EH (cell line): Measurements from ENCODE around the gene ADARB1.
A peak's percentile ranks its signal among the peaks of the same experiment; 100 is the strongest.
"Not testable (repeated sequence)": the region's sequence is repeated elsewhere in the genome, so short reads cannot be mapped to it uniquely, and the experiment has no call there.

Experiments
- DNase-seq: peaks from one replicate; pipeline ENCODE4 v3.0.0-alpha.2; 2015; ENCODE audit warnings: low read depth

The ADARB1 gene

GRCh38 chr21:45135122-45135521, 60.7 kb downstream of the ADARB1 start:
- DNase-seq, result no peak

- DNase-seq, result peak; percentile 33
Observed at GRCh38 chr21:45135868-45136267, 61.5 kb downstream of the ADARB1 start.

DNA sequence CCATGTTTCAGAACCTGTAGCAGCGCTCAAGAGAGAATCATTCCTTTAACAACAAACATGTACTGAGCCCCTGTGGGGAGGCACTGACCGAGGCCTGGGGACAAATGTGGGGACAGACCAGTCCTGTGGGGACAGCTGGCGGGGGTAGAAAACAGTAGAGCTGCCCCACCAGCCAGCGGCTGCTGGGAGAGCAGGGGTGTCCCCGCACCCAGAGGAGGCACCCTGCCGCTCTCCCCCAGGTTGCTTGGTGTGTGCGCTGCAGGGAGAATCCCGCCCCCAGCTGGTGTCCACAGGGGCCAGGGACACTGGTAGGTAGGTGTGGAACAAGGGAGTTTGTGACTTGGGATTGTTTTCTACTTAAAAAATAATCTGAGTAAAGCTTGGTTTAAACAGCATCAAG, 62.1 kb downstream of the ADARB1 start:
- no peak for DNase-seq

DNA sequence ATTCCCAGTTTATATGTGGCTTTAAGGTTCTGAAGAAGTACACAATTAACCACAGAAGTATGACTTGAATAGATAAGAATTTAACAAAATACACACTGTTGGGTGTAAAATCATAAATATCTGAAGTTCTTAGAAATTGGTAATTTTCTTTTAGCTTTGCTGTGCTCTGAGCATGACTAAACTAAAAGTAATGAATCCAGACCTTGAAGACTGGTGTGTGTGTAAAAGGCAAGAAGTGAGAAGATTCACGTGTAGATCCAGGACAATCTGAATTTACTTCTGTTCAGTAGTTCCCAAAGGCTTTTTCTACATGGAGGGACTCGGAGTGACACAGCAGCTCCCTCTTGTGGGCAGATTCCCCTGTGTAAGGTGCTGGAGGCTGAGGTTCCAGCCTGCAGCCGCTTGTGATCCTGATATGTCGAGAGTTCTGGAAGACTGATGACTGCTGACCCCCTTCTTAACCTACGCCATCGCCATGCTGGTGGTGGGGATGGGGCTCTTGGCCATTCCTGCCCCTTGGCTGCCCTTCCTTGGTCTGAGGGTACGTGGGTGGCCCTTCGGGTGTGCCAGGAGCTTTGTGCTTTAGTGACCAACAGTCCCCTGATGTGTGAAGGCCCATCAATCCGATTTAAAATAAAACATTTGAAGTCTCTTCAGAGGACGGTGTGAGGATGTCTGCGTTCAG, 62.7 kb downstream of the ADARB1 start:
- DNase-seq, result peak; percentile 88

GRCh38 chr21:45137612-45137937, 63.2 kb downstream of the ADARB1 start:
- DNase-seq, result no peak

- DNase-seq, result peak; percentile 66
Observed at GRCh38 chr21:45138199-45139002, 64.0 kb downstream of the ADARB1 start.

DNA sequence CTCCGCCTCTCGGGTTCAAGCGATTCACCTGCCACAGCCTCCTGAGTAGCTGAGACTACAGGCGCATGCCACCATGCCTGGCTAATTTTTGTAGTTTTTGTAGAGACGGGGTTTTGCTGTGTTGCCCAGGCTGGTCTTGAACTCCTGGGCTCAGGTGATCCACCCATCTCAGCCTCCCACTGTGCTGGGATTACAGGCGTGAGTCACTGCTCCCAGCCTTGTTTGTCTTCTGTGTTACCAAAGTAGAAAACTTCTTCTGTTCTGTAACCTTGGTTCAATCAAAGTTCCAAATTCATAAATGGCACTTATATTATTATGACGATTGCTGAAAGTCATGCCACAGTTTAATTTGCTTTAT, 64.6 kb downstream of the ADARB1 start:
- not testable (repeated sequence) for DNase-seq

DNA sequence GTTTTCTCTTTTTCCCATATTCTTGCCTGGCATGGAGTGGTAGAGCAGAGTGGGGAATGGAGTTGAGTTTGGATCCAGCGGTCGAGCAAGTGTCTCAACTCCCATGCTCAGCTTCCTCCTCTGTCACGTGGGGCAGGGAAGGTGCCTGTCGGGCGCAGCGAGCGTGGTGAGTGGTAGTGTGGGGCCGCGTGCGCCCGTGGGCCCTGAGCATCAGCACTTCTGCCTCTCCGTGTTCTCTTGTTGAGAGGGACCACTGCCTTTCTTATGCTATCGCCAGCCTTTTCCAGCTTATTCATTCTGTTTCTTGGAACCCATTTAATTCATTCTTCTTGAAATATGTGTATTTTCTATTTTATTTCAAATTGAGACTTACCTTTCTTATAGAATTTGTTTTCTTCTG, 65.1 kb downstream of the ADARB1 start:
- no peak for DNase-seq

DNA sequence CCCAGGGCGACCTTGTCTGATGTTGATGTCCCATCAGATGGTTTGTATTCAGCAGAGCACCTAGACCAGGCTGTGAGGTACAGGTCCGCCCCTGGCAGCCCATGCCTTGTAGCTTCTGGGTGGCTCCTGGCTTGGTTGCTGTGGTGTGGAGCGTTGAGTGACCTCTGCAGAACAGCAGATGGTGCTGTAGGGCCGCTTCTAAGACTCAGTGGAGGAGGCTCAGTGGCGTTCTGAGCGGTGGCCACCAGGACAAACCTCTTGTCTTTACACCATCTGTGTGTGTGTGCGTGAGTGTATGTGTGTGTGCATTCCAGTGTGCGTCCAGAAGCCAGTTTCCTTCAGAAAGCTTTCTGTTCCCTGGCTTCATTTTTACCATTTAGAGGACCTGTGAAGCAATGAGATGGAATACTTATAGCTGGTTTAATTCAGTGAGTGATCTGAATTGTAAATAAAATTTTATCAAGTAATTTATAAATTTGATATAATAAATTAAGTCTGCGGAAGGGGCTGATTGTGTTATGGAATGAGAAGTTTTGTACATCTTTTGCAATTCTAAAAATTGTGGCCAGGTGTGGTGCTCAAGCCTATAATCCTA, 66.1 kb downstream of the ADARB1 start:
- peak; percentile 94 for DNase-seq

- not testable (repeated sequence) for DNase-seq
Observed at GRCh38 chr21:45140944-45141343, 66.6 kb downstream of the ADARB1 start.

- no peak for DNase-seq
Observed at GRCh38 chr21:45141507-45141906, 67.1 kb downstream of the ADARB1 start.

DNA sequence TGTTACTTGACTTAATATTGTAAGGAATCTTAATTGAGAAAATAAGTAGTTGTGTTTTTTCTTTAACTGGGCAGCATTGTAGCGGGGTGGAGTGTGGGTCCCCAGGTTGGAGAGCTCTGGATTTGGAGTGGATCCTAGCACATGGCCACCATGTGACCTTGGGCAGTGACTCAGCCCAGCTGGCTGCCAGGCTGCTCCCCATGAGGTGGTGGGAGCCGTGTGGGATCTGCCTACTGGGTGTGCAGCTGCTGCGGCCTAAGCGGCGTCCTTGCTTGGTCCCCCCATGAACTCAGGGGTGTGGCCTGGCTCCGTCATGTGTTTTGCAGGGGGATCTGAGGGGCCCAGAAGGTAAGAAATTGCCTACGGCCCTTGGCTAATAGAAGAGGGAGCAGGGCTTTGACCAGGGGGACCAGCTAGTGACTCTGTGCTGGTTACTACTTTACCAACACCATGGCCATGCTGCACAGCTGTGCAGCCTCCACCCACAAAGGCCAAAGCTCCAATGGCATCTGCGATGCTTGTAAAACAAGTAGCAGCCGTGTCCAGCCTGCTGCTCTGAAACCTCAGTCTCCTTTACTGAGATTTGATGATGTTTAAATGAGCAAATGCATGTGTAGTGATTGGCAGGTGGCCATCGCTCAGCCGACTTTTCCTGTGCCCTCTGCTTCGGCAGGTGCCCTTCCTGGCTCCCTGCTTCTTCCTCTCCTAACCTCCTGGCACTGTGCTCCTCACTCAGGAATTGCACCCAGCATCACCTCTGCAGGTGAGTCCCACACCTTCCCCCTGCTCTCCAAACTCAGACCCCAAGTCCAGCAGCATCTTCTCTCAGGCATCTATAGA, 68.3 kb downstream of the ADARB1 start:
- DNase-seq, result peak; percentile 82

GRCh38 chr21:45143855-45144254, 69.5 kb downstream of the ADARB1 start:
- no peak for DNase-seq

DNA sequence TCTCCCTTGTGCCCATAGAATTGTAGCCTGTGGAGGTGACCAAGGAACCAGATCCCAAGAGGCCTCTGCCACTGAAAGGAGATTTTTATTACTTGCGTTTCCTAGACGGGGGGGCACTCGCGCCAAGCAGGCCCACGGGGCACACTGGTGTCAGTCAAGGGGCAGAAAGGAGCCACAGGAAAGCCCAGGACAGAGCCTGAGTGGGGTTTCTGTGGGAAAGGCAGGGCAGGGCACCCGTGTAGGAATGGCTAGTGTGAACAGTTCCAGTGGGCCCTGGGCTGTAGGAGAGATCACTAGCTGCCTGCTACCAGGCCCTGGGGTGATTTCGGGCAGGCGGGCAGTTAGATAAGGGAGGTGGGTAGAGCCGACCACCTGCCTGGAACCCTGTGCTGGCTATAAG, 70.8 kb downstream of the ADARB1 start:
- DNase-seq, result no peak

DNA sequence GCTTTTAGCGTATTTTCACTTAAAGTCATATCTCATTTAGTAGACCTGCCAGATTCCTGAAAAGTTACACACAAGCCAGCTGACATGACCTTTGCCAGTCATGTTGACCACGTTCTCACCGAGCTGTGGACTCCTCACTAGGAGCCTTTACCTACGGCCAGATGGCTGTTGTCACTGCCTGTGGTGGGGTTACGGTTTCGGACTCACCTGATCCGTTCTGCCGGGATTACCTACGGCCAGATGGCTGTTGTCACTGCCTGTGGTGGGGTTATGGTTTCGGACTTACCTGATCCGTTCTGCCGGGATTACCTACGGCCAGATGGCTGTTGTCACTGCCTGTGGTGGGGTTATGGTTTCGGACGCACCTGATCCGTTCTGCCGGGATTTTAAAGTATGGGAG, 71.5 kb downstream of the ADARB1 start:
- DNase-seq, result not testable (repeated sequence)

DNA sequence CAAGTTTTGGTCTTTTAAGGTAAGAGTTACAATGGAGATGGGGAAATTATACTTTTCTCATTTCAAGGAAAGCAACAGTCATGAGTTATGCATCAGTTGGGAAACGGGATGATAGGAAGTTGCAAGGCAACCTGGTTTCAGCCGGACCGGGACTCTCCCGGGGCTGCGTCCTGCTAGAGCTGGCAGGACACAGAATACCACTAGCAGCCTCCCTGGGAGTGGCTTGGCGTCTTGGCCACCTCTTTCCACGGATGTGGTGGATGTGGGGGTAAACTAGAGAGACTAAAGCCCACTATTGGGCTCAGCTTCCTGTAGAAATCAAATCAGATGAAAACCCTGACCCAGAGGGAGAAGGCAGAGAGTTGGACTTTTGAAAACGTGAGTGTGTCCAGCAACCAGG, 71.9 kb downstream of the ADARB1 start:
- DNase-seq, result no peak

GRCh38 chr21:45146801-45147200, 72.4 kb downstream of the ADARB1 start:
- no peak for DNase-seq

- no peak for DNase-seq
Observed at GRCh38 chr21:45147473-45148315, 73.3 kb downstream of the ADARB1 start.

DNA sequence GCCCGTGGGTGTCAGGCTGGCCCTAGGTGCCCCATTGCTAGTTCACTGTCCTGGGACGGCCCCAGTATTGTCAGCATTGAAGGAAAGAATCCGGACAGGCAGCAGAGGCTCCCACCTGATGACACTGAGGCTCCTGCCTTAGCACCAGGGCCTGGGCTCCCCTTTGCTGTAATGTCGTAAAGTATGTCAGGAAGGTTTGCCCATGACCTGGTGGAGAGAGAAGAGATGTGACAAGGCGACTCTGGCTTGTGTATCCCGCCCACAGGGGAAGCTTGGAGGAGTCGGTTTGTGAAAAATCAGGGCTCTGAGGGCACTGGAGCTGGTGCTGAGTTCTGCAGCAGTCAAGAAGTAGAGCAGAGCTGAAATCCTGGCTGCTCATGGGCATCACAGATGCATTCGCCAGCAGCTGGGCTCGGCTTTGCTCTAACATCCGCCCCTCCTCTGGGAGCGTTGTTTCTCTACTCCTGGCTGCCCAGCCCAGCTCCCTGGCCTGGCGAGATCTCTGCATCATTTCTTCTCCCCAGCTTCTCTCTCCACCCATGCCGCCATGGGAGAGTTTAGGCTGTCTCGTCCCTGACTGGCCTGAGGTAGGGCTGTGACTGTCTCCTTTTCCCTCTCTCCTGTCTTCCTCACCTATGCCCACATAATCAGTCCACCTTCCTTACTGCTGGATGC, 74.1 kb downstream of the ADARB1 start:
- no peak for DNase-seq

GRCh38 chr21:45149021-45149420, 74.6 kb downstream of the ADARB1 start:
- no peak for DNase-seq

DNA sequence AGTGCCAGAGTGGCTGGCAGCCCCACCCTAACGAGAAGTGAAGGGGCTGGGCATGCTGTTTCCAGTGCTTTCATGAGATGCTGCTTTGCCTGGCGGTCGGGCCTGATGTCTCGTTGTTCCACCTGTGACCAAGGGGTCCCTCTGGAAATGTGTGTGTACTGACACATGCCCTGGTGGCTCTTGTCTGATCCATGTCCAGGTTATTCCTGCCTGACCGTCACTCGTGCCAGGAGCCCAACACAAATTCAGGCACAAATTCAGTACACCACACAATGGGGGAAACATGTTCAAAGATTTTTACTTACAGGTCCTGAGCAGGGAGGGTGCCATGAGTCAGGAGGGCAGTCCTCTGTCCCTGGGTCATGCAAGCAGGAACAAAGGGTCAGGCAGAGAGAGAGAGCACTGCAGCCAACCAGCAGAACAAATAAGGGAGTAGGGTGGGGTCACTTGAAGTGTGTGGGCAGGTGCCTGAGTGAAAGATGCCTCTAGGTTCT, 76.3 kb downstream of the ADARB1 start:
- DNase-seq, result no peak
